Measurements from ENCODE around the gene CFAP298.

DNA sequence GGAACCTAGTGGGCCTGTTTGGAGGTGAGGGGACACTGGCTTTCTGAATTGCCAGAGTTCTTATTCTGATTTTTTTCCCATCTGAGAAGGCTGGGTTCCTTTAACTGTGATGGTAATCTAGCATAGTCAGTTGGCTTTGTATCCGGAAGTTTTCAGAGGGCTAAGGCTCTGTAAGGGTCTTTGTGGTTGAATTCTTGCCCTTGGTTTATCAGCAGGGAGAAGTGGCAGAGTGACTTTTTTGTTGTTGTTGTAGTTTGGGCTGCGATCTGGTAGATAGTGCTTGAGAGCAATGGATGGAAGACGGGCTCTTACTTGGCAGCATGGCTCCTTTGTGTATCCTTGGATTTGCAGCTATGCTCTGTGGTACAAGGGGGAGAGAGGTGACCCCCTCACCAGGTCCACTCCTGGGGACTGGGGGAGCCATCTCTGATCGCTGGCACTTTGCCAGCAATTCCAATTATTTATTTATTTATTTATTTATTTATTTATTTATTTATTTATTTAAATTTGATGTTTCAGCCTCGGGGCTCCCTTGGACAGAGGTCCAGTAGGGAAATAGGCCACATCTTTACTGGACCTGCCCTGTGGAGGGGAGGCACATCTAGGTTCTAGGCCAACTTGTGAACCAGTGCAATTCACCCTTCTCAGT lies 45.3 kb downstream of the CFAP298 start:
- TF ChIP-seq POLR2AphosphoS5 (IDR thresholded peaks at IDR 0.05; ENCODE audit: borderline replicate concordance, low read depth, low read length): no peak
- TF ChIP-seq FOXP2 (optimal IDR thresholded peaks at IDR 0.05; ENCODE audit: control extremely low read depth, extremely low read length, insufficient read depth): no peak
- TF ChIP-seq EZH2 (IDR thresholded peaks at IDR 0.05): no peak
